Activated CD4-positive, alpha-beta T cell treated with anti-CD3 and anti-CD28 coated beads, Interleukin-2, amount 50 U/mL, for 48 hours (primary cell): ENCODE results near the gene RAP2B.
A peak's percentile ranks its signal among the peaks of the same experiment; 100 is the strongest.
"Not testable (repeated sequence)": the region's sequence is repeated elsewhere in the genome, so short reads cannot be mapped to it uniquely, and the experiment has no call there.

Experiments
- DNase-seq, 2 experiments: peaks; one replicate each; pipeline ENCODE4 v3.0.0-alpha.2; 2020

The RAP2B gene

DNA sequence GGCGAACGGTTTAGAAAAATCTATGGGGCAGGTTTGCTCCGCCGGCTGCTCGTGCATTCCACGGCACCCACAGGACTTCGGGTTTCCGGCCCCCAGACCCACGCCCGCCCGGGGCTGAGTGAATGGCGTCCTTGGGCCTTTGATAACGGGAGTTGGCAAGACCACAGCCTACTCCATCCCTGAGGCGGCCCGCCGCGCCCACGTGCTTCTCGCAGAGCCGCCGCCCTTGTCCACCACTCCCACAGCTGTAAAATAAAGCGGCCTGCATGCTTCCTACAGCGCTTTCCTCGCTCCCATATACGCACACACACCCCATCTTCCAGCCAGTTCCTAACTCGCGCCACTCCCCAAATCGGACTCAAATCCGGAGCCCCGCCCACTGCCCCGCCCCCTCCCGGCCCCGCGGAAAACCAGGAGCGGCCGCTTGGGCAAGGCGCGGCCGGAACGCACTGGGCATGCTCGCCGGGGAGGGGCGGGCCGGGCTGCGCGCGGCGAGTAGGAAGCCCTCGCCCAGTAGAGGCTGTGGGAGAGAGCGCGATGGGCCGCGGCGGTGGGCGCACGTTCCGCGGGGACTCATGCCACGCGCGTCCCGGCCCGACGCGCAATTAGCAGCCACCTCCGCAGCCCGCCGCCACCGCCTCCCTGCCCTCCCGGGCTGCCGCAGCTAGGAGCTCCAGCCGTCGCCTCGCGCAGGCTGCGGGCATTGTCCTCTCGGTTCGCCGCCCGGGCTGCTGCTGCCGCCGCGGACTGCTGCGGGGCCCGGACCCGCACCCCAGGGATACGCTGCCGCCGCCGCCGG lies at the start of gene RAP2B:
Gene RAP2B (plus strand): TSS at position 513 of the 799 bp plus-strand sequence. CDS start 468 bp downstream, outside the sequence.
- DNase-seq: peak; percentile 98 to 99

DNA sequence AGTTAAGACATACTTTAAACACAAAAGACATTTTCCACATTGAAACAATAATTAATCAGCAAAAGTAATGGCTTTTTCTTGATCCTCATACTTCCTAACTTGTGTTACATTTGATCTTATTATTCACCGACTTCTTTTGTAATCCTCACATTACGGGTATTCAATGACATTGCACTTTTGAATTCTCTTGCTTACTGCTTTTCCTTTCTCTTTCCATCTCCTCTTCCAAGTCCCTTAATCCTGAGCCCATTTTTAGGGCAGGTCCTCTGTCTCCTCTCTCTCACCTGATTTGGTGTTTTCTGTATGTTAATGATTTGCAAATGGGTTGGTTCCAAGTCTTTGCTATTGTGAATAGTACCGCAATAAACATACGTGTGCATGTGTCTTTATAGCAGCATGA lies 48.5 kb upstream of the RAP2B start:
- DNase-seq: no peak

DNA sequence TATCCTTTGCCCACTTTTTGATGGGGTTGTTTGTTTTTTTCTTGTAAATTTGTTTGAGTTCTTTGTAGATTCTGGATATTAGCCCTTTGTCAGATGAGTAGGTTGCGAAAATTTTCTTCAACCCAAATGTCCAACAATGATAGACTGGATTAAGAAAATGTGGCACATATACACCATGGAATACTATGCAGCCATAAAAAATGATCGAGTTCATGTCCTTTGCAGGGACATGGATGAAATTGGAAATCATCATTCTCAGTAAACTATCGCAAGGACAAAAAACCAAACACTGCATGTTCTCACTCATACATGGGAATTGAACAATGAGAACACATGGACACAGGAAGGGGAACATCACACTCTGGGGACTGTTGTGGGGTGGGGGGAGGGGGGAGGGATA lies 47.8 kb upstream of the RAP2B start:
- not testable (repeated sequence) for DNase-seq

DNA sequence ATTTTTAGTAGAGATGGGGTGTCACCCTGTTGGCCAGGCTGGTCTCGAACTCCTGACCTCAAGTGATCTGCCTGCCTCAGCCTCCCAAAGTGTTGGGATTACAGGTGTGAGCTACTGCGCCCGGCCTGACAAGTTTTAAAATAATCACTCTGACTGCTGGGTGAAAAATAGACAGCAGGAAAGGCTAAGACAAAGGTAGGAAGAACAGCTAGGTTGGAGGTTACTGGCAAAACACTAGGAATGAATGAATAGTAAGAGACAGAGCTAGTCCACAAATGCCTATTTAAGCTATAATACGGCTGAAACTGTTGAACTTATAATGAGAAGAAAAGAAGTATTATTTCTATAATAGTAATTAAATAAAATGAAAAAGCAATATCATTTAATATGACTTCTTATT lies 46.7 kb upstream of the RAP2B start:
- DNase-seq: no peak

DNA sequence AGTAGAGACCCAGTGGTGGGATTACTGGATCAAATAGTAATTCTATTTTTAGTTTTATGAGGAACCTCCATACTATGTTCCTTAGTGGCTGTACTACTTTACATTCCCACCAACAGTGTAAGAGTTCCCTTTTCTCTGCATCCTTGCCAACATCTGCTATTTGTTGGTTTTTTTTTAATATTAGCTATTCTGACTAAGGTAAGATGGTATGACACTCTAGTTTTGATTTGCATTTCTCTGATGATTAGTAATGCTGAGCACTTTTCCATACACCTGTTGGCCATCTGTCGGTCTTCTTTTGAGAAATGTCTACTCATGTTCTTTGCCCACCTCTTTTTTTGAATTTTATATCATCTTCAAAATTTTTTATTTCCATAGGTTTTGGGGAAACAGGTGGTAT lies 34.2 kb upstream of the RAP2B start:
- no peak for DNase-seq

DNA sequence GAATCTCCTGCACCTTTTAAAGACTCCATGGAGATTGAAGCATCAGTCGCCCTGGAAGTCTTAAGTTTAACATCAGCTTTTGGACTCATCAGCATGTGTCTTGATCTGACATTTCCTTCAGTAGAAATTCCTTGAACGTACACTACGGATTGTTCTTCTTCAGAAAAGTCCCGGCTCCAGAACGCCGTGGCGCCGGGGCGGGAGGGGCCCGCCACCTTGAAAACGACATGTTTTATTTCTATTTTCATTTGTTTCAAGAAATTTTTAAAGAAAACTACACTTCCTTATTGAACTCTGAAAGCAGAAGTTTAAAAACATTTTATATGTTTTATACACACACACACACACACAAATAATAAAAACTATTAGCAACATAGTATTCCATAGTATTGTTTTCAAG lies 32.6 kb upstream of the RAP2B start:
- DNase-seq: no peak

DNA sequence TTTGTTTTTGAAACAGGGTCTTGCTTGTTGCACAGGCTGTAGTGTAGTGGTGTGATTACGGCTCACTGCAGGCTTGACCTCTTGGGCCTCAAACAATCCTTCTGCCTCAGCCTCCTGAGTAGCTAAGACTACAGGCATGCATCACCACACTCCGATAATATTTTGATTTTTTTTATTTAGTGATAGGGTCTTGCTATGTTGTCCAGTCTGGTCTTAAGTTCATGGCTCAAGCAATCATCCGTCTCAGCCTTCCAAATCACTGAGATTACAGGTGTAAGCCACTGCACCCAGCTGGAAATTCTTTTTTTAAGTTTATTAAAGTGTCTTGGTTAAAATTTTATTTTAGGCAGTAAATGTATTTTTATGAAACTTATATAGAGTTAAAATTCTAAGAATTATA lies 32.2 kb upstream of the RAP2B start:
- DNase-seq: no peak

DNA sequence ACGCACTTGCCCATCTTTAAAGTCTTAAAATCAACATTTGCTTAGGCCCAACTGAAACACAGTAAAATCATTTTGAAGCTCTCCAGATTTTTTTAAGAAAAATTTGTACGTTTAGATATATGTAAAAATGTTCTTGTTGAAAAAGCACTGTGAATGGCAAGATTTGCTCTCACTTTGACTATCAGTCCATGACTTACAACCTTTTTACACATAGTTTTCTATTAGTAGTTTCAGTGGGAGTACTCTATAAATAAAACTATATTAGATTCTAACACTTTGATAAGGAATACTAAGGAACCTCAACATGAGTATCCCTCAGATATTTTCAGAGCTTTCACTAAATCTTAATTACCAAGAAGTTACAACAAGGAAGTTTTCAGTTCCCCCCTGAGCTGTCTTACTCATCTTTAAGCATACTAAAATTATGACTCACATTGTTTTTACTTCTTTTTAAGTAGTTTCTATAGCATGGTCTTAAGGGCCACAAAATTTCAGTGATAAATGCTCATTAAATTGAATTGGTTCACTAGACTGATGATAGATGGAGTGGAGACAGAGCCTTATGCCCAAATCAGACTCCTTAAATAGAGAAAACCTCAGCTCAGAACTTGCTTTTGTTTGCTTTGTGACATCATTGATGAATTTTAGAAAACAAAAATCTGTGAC lies 31.6 kb upstream of the RAP2B start:
- DNase-seq: no peak

DNA sequence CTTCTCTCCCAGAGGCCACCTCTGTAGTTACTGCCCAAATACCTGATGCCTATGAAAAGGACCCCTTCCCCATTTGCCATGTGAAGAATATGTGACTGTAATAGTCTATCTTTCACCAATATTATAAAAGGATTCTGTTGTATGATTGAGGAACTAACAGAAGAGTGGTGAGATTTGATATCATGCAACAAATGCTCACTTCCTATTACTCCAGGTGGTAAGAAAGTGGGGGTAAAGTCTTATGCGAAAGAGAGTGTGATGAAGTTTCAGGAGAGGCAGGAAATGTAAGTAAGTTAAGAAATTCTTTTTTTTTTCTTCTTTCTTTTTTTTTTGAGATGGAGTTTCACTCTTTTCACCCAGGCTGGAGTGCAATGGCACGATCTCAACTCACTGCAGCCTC lies 24.4 kb upstream of the RAP2B start:
- no peak for DNase-seq

DNA sequence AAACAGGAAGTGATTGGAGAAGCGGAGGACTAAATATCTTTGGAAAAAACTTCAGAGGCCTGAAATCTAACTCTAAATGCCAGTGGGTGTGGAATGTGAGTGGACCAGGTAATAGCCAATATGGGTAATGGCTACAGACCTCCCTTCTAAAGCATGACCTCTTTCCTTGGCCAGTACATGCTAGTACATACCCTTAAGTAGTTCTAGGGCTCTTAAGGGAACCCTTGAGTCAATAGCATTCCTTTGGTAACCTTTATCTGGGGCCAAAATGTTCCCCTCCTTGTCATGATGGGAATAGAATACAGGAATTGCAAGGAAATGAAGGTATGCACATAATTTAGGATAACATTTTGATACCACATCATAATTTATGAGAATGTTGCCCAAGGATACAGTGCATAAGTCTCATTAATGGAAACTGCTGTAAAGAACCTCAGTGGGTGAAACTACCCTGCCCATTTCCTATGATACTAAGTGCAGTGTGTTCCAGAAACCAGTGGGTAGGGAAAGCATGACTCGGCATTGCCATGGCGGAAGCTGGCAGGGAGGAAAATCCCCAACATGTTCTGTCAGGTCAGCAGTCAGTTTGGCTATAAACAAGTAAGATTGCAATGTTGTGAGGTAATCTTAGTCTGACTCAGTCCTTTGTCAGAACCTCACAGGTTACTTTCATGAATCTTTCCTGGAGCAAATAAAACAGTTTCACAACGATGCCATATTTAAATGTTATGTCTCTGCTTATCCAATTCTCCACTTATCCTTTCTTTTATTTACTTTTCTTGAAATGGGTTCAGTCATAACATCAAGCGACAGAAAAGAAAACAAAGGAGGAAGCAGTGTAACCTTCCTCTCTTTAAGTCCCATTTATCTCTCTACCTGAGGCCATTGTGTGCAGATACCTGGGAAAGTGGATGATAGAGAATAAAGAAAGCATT lies 23.5 kb upstream of the RAP2B start:
- DNase-seq: peak; percentile 71 to 79

DNA sequence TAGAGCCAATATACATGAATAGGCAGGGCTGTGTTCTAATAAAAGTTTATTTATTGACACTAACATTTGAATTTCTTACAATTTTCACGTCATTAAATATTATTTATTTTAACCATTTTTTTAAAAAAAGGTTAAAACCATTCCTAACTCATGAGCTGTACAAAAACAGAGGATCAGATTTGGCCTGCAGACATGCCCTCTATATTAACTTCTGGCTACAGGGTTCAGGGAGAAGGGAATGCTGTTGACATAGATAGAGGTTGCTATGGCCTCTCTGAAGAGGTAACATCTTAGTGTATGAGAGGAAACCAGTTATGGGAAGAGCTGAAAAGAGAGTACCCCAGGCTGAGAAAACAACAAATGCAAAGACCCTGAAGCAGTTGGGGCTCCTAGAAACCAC lies 19.1 kb upstream of the RAP2B start:
- DNase-seq: no peak

DNA sequence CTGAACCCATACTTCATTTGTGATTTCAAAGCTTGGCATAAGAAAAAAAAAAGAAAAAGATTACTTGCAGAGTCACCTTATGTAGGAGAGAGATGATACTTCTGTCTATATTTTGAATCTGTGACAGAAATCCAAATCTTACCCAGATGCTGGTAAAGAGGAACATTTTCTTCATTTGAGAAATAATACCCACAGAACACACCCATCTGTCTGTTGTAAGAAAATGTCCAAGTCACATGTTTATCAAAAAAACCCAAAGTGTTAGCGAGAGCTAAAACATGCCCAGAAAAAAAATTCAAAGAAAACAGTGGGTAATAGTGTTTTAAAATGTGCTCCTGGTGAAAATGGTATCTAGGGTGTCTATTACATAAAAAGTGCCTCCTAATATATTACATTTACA lies 18.0 kb upstream of the RAP2B start:
- no peak for DNase-seq

DNA sequence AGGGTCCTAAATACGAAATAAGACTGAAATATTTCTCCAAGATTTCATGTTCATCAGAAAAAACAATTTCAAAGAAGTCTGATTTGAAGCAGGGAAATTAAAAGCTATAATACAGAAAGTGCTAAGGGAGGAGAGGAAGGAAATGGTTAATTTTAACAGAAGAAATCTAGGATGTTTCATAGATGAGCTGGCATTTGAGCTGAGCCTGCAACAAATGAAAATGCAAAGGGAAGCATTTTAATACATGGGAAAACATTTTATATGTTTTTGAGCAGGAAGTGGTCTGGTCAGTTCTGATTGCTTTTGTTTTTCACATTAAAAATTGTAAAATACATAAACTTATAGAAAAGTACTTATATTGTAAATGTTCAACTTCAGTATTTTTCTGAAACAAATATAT lies 17.2 kb upstream of the RAP2B start:
- DNase-seq: no peak

DNA sequence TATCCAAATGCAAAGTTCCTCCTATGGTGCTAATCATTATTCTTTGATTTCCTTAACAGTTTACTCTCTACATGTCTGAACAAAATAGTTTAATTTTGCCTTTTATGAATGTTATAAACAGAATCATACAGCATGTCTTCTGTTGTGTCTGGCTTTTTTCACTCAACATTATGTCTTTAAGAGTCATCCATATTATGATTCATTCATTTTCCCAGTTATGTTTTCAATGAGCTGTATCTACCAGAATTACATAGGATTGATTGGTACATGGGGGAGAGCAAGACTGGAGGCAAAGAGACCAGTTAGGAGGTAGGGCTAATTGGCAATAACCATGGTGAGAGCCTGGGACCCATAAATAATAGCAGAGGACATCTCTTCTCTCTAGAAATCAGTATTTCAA lies 16.6 kb upstream of the RAP2B start:
- DNase-seq: no peak

DNA sequence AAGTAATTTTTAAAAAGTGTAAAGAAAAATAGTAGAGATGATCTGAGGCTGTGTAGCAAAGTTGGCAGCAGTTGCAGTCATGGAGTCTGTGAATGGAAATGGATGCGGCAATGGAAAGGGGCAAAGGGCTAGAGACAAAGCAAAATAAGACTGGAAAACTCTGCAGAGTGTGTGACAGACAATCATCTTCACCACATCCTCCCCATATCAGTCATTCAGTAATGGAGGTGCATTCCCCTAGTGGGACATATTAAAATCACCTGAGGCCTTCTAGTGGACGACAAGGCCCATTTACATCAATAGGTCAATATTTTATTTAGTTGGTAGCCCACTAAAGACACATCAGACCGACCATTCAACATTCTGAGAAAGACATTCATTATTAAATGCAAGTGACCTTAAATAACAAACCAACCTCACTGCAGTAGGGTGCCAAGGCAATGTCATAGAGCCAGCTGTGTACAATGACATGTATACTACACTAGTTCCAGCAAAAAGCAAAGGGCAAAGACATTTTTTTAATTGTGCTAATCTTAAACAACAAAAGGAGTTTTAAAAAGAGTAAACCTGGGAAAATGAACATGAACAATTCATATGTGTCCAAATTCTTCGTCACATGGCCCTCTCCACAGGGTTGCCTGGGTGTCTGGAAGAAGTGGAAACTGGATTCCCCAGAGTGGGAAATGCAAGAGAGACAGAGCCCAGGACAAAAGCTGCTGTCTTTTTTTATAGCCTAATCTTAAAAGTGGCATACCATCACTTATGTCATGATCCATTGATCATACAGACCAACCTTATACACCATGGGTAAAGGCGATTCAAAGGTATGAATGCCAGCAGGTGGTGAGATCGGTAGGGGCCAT lies 15.6 kb upstream of the RAP2B start:
- DNase-seq: no peak

DNA sequence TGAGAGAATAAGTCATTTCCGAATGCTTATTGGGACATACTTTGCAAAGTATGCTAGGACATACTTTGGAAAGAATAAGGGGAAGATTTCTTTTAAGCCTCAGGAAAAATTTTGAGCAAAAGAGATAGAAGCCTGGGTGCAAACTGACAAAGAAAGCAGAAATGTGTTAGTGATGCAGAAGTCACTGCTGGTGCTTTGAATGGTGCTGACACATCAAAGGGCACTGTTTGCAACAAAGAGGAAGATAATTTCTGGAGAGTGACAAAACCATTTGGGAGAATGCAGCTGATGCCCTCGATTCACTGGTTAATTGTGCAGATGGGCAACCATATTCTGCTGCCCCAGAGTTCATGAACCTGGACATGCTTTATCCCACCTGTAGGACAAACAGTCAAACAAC lies 11.0 kb upstream of the RAP2B start:
- no peak for DNase-seq

DNA sequence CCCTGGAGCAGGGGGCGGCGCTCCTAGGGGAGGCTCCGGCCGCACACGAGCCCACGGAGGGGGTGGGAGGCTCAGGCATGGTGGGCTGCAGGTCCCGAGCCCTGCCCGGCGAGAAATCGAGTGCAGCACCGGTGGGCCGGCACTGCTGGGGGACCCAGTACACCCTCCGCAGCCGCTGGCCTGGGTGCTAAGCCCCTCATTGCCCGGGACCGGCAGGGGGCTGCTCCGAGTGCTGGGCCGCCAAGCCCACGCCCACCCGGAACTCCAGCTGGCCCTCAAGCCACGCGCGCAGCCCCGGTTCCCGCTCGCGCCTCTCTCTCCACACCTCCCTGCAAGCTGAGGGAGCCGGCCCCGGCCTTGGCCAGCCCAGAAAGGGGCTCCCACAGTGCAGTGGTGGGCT lies 6.2 kb upstream of the RAP2B start:
- not testable (repeated sequence) for DNase-seq

DNA sequence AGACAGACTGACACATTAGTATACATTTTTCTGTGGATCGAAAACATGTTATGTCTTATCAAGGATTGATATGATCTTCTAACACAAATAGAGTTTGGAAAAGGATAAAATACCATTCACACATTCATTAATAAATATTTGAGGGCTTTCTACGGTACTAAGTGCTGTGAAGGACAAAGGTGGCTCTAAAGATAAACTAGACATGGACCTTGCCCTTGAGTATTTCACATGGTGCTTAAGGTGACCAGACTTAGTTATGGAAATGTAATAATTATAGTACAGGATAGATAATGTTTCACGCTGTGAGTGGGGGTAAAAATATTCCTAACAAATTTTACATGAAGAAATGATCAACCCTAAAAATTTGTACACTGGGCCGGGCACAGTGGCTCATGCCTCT lies 3.8 kb upstream of the RAP2B start:
- DNase-seq: no peak

DNA sequence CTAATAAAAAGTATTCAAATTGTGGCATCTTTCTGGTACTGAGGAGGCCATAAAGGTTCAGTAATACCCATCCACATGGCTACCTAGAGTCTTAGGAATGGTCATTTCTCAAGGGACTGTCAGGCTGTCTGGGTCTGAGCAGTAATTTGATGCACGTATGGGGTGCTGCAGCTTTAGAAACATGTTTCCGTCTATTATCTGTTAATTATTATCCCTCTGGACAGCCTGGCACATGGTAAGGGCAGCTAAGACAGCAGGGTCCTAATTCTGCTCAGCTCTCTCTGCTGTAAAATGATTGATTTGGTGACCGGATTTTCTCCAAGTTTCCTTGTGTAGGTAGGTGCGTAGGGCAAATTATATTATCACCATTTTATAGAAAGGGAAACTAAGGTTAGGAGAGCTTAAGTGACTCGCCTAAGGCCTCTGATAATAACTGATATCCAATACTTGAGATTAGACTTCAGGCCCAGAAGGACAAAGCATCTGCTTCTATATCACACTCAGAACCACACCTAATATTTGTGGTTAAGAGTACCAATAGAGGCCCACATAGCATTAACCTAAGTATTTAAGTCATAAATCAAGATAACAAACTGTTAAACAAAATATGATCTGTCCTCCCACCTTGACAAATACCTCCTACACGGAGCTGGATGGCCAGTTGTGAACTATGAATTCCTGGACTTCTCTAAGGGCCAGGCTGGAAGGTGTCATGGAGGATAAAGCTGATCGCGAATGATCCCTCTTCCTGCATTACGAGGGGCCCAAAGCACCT lies 2.9 kb upstream of the RAP2B start:
- no peak for DNase-seq

DNA sequence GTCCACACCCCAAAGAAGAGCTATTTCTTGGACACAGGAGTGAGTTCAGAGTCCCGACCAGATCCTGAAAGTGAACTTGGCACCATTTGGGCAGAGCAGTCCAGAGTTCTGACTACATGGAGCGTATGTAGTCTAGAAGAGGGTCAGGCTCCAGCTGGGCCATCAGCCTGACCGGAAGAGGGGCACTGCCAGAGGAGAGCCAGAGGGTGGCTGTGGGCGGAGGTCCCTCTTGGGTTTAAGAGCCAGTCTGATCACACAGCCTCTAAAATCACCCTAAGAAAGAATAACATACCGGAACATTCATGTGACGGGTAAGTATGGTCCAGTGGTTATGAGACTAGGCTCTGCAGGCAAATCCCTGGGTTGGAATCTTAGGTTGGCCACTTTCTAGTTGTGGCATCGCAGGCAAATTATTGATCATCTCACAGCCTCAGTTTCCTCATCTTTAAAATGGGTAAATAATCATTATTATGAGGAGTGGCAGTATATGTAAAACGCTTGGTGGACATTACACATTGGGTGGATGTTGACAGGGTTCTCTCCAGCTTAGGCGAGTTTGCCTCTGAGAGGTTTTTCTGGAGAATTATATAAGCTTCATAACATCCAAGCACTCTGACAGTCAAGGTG lies 2.1 kb upstream of the RAP2B start:
- no peak for DNase-seq

DNA sequence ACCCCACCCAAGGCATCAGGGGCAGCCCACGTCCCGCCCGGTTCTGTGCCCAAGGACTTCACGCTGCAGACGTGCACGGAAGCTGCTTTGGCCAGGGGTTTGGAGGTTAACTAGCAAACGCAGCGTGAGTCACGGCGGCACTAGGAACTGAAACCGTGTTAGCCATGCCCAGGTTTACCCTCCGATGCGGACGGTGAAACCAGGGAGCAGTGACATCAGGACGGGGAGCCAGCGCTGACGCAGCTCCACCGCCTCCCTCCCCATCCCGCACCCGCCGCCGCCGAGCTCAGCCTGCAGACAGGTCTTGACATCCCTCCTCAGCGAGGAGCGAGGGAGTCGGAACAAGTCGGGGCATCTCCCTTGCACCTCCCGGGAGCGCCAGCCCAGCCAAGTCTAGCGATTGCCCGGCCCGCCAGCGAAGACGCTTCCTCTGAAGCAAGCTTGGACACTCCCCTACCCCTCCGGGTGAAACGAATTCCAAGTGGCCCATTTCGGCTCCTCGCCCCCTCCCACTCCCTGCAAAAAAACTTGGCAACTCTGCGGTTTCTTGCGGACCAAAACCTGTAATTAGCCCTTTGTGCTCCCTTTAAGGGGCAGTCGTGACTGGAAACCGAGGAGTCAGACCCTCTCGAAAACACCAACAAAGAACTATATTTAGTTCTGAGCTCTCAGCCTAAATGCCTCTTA lies 1.4 kb upstream of the RAP2B start:
- DNase-seq: peak; percentile 84 to 88
